CD4-positive, alpha-beta T cell treated with Interleukin-2 at 100 ng/mL for 4 hours (primary cell): ENCODE results near the gene GIT2.
"Not testable (repeated sequence)": the region's sequence is repeated elsewhere in the genome, so short reads cannot be mapped to it uniquely, and the experiment has no call there.

Source experiments
- DNase-seq: peaks from one replicate; pipeline ENCODE4 v3.0.0-alpha.2; 2020; ENCODE audit warnings: low spot score

The GIT2 gene

DNA sequence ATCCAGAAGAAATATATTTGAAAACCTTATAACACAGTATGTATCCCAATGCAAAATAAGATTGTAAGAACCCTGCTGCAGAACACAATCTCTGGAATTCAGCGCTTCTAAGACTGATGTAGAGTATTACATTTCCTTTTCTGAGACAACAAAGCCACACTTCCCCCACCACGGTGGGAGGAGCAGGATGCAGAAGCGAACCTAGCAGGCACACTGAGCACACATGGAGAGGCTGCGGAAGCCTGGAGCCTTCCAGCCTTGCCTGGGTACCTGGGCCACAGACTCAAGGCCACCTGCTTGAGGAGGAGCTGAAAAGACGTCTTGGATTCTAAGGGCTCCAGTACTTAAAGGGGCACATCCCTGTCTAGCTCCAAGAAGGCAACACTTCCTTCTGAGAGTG is 49.7 kb downstream of the GIT2 start:
- no peak for DNase-seq

DNA sequence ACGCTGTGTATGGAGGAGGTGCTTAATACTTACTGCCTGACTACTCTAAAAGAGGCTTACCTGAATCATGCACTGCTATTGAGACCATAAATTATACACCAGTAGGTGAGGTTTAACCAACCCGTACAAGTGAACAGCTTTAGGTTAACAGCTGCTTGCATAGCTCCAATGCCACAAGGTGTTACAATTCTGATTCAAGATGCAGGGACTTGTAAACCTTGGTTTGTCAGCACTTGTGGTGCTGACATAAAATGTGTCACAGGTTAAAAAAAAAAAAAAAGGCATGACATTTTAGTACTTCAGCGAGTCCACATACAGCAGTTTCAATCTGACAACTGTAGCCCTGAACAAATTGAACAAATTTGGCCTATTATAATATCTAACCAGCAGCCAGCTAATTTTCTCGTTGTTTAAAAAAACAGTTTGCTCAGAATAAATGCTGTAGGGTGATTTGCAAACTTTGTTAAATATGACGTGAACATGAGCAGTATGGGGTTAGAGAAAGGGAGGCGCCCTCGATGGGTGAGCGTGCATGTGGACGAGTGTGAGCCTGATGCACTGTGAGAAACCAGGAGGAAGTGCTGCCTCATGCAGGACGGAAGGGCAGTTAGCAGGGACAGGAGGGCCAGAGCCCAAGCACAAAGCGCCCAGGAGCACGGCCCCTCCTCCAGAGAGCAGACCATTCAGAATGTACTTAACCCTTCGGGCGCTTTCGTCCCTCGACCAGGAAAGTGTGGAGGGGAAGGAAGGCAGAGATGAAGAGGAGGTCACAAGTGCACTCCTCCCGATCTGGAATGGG is 51.4 kb downstream of the GIT2 start:
- DNase-seq, result no peak

DNA sequence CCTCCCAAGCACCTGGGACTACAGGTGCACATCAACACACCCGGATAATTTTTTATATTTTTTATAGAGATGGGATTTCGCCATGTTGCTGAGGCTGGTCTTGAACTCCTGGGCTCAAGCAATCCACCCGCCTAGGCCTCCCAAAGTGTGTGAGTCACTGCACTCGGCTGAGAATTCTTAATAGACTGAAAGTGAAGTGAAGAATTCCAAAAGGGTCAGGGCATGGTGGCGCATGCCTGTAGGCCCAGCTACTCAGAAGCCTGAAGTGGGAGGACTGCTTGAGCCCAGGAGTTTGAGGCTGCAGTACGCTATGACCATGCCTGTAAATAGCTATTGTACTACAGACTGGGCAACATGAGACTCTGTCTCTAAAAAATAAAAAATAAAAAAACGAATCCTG is 52.4 kb downstream of the GIT2 start:
- DNase-seq, result no peak

DNA sequence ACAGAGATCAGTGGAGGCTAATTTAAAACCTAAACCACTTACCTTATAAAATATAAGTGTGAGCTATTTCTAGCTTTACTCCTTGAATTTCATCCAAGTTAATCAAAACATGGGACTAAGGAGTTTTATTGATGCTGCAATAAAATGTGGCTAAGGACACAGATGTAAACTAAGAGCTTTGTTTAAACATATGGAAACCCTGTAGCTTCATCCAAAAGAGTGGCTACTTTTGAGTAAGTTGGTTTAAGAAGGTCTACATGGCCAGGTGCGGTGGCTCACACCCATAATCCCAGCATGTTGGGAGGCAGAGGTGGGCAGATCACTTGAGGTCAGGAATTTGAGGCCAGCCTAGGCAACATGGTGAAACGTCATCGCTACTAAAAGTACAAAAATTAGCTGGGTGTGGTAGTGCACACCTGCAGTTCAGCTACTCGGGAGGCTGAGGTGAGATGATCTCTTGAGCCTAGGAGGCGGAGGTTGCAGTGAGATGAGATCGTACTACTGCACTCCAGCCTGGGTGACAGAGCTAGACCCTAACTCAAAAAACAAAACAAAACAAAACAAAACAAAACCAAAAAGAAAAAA is 55.7 kb downstream of the GIT2 start:
- DNase-seq, result no peak

DNA sequence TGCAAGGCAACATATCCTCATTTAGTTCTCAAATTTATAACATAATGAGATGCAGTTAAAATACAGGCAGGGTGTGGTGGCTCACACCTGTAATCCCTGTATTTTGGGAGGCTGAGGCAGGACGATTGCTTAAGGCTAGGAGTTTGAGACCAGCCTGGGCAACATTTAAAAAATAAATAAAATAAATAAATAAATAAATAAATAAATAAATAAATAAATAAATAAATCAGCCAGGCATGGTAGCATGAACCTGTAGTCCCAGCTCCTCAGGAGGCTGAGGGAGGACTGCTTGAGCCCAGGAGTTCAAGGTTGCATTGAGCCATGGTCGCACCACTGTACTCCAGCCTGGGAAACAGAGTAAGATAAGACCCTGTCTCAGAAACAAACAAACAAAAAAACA is 56.7 kb downstream of the GIT2 start:
- no peak for DNase-seq

DNA sequence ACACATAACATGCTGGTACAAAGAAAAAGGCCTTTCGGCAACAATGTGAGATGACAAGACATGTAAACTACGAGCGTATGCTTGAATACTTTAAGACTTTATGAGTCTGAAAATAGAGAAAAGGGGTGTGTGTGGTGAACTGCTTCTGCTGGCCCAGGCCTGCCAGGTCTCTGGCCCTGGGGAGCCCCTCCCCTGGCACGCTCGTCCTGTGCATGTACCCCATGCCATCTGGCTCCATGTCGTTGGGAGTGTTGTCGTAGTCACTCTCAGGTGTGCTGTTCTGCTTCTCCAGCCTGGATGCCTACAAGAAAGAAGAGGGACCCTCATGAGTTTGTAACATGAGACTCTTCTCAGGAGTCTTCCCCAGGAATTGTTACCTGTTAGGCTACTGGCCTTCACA is 57.2 kb downstream of the GIT2 start:
- no peak for DNase-seq

DNA sequence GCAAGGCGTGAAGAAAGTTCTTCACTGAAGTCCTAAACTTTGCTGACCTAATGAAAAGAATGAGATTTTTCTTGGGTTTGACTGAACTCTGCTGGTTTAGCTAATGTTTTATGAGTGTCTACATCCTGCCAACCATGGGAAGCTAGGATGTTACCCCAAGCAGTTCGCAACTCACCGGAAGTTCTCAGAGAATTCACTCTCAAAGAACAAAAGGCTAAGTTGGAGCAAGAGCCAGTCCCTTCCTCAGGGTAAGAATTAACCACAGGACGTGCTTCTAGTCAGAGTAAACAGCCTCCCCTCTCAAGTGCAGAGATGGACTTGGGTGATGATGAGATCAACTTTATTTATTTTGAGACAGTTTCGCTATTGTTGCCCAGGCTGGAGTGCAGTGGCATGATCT is 58.8 kb downstream of the GIT2 start:
- DNase-seq, result no peak

DNA sequence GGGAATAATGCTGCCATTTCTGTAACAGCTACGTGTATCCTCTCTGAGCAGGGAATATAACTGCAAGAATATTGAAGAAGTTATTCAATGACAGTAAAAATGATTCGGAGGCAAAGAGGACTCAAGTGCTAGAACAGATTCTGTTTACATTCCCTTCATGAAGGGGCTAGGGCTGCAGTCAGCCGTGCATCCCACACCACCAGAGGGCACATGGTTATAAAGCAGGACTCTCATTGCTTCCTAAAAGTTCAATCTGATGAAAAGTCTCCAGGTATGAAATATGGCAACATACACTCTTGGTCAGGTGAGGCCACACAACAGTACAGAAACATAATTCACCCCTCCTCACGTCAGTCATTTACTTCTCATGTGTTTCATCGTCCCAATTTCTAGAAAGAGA is 62.1 kb downstream of the GIT2 start:
- peak; percentile 13 for DNase-seq

DNA sequence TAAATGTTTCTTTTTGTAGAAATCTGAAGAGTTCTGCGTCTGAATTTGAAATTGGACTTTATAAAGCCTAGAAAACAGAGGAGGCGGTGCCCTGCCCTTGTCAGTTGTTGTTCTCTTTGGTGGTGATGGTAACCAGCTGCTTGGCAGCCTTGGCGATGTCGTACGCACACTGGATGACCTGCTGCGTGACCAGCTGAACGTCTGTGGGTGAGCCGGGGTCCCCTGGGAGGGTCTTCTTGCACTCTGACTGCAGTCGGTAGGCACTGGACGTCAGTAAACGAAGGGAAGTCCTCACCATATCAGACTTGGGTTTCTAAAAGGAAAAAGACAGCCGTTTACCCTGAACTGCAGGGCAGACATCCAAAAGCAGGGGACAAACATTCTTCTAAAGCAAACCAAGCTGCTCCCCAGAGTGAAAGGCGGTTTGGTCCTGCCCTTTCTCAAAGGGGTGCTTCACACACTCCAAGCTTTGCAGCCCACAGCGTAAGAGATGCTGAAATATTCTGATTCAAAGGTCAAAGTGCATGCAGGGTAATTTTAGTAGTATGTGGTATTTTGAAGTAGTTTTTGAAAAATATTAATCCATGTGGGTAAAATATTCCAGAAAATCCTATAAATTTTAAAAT is 63.2 kb downstream of the GIT2 start:
- DNase-seq, result no peak

DNA sequence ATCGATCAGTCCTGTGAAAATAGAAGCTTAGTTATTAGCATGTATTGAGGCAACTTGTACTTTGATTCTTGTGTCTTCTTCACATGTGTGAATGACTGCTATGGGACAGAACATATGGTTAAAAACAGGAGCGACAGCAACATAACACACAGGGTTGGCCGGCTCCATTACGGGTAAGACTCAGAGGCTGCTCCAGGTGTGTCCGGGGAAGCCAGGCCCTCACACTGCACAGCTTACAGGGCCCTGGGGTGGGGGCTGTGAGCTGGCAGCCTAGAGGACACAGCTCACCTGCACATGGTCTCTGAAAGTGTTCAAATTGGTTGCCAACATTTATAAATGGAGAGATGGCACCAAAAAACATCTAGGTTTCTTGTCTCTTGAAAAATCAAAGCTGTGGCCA is 65.0 kb downstream of the GIT2 start:
- no peak for DNase-seq

DNA sequence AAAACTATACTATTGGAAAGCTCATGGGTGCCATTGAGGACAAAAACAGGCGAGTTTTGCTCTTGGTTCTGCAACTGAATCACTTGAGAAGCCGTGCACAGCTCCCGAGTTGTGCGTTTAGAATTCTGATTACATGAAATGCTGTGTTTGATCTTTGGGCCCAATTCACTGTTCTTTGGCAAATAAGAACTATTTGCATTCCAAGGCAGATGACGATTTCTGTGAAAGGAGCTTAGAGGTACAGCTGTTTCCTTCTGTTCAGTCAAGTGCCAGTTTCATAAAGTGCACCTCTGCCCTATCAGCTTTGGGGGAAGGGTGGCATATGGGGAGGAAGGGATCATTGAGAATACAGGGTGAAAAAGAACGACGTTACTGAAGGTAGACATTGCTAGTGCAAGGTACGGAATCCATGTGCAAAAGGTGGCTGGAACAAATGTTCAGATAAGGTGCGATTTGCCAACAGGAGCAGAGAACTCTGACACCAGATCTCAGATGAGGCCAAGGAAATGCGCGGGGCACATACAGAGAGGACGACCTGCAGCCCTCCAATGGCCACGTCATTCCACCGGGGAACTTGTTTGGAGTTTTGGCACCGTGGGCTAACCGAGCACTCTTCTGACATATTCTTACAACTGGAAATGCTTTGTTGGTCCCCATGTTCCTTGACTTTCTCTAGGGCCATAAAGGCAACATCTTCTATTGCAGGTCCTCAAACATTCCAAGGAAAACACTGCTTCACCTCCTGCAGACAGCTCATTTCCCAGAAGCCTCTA is 66.0 kb downstream of the GIT2 start:
- DNase-seq, result no peak

DNA sequence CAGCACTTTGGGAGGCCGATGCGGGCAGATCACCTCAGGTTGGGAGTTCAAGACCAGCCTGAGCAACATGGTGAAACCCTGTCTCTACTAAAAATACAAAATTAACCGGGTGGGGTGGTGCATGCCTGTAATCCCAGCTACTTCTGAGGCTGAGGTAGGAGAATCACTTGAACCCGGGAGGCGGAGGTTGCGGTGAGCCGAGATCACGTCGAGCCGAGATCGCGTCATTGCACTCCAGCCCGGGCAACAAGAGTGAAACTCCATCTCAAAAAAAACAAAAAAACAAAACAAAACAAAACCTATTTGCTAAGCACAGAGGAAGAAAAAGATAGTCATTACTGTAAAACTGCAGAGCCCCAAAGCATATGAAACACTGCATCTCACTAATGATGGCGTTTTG is 66.8 kb downstream of the GIT2 start:
- not testable (repeated sequence) for DNase-seq

DNA sequence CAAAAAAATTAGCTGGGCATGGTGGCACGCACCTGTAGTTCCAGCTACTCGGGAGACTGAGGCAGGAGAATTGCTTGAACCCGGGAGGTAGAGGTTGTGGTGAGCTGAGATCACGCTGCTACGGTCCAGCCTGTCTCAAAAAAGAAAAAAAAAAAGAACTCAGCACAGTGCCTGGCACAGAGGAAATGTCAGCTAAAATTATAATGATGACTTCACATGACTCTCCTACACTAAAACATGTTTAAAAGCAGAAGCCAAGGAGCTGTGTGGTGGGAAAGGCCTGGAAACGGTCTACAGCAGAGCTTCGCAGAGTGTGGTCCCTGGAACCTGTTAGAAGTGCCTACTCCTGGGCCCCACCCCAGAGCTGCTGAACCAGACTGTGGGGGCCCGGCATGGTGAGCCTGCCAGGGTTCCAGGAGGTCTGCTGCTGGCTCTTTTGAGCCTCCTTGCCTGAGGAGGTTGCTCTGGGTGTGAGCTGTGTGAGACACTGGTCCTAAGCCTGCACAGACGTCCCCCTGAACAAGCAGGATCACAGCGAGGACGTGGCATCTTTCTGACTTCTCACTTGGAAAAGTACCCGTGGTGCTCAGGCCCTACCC is 68.0 kb downstream of the GIT2 start:
- no peak for DNase-seq

DNA sequence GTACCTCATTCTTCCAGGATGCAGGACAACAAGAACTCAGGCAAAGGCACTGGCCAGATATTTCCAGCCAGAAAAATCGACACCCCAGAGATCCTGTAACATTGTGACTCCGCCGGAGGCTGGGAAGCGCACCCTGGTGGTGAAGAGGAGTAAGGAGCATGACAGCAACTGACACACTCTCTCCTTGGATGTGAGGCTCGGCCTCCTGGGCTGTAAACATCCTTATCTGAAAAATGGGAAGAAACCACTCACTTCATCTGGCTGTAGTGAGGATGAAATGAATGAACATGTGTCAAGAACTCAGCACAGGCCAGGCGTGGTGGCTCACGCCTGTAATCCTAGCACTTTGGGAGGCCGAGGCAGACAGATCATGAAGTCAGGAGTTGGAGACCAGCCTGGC is 68.5 kb downstream of the GIT2 start:
- peak; percentile 50 for DNase-seq

DNA sequence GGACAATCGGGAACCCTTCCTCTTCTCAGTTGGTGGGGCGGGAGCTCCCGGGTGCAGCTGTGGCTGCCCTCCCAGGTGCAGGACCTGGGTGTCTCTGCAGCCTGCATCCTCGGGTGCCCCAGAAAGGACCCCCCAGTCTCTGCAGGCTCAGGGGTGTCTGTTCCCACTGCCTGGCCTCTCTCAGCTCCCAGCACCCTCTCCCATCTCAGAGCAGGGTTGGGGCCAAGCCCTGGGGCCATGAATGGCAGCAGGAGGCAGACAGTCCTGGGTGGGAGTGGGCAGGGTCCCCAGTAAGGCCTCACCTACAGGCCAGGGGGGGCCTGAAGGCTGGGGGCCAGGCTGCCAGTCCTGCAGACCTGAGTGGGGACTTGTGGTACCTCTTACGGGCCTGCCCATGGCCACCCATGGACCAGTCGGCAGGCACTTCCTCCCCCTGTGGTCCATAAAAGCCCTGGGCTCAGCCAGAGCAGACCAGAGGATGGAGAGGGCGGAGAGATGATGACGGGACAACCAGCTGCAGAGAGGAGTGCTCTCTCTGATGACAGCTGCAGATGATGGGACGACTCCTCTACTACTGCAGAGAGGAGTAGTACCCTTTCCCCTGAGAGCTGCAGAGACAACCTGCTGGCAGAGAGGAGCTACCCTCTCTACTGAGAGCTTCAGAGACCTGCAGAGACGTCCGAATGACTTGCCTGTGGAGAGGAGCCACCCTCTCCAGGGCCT is 69.5 kb downstream of the GIT2 start:
- DNase-seq, result no peak

DNA sequence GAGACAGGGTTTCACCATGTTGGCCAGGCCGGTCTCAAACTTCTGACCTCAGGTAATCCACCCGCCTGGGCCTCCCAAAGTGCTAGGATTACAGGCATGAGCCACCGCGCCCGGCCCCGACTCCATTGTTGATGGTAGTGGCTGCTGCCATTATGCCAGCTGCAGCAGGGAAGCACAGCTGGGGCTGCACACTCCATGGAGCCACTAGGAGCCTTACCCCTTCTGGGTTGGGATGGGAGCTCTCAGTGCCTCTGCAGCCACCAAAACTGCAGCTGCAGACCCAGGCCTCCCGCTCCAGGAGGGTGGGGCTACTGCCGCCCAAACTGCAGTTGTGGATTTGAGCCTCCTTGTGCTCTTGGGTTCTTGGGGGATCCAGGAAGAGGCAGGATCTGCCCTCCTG is 70.2 kb downstream of the GIT2 start:
- no peak for DNase-seq

DNA sequence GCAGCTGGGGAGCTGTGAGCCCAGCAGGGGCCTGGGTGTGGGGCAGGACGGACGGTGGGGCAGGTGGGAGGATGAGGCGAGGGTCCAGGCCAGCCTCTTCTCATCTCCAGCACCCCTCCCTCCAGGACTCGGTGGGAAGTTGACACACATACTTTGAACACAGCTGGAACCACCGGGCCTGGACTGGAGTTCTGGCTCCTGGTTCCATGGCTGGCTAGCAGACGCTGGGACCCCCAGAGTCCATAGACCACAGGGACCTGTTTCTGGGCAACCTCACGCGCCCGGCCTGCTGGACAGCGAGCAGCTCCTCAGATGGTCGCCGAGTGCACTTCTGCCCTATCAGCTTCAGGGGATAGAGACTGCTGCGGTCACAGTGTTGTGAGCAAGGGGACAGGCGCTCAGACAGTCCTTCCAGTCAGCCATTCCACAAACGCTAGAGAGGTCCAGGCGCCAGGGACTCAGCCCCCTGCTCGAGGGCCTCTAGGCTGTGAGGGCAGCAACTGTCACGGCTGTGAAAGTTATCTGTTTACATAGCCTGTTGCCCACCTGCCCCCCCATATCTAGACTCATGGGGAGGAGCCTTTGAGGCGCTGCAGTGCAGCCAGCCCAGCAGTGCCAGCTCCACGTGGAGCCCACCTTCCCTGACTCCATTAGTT is 70.9 kb downstream of the GIT2 start:
- no peak for DNase-seq

DNA sequence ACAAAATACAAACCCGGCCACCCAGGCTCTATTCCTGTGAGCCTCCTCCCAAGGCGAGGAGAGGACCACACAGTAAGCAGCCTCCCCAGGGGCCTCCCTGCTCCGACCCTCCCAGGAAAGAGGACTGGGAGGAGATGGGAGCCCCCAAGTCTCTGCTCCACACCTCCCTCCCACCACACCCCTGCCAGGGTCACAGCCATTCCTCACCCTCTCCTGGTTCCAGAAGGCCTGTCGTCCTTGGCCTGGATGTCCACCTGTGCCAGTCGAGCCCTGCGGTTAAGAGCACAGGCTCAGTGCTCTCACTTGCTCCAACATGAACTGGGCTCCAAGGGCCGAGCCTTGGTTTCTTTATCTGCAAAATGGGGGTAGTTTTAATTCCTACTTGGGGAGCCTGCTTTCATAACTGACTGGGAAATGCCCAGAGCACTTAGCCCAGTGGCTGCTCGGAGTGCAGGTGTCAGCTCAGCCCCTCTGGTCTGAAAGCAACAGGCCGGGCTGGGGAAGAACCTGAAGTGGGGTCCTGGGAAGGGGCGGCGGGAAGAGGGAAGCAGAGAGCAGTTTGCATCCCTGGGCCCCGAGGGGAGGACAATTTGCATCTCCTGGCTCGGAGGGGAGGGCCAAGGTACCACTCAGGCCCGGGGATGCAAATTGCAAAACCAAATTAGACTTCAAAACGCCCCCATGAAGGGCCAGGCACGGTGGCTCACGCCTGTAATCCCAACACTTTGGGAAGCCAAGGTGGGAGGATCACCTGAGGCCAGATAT is 72.5 kb downstream of the GIT2 start:
- DNase-seq, result no peak

DNA sequence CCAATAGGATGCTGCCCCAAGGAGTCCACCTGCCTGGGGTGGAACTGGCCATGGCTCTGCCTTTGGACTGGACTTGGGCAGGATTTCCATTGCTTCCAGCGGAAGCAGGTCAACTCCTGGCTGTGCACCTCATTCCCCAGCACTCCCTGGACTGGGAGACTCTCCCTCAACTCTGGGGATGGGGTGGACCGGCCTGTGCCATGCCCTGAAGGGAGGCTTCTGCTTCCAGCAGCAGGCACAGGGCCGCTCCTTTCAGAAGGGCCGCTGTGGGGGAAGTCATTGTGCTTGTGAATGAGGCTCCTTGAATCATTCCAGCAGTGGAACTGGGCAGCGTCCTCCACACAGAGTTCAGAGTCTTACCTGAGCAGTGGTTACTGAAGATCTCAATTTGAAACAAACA is 73.1 kb downstream of the GIT2 start:
- no peak for DNase-seq

DNA sequence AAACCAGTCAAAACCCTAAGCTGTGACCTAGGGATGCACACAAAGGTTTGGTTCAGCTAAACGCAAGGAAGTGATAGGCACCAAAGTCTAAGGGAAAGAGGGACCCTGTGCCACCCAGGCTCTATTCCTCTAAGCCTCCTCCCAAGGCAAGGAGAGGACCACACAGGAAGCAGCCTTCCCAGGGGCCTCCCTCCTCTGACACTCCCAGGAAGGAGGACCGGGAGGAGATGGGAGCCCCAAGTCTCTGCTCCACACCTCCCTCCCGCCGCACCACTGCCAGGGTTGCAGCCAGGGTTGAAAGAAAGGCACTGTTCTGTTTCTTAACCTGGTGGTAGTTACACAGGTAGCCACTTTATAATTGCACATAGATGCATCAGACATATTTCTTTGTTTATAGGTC is 74.2 kb downstream of the GIT2 start:
- no peak for DNase-seq
